Neural cell (in vitro differentiated cells): ENCODE results near the gene P2RY6. TPM values are rescaled to one million over a fixed set of nuclear protein-coding genes. Genes with fewer than 3 reads are reported as not detected.

ENCODE experiments used
- H2AFZ ChIP-seq: fragments of 200-600, 300-800 bp; sonication (generic), shearing (Covaris generic); 2 replicates; pipeline ENCODE4 v1.6.0; 2014; ENCODE audit warnings: low read depth, mild to moderate bottlenecking, antibody characterized with exemption, low read length, moderate library complexity
- H3F3A ChIP-seq: fragments of 200-600 bp; shearing (Covaris generic); 2 replicates; pipeline ENCODE4 v1.6.1; 2016; ENCODE audit warnings: mild to moderate bottlenecking, moderate library complexity, mixed read lengths, antibody characterized with exemption, low read length; ENCODE audit not compliant: insufficient read depth, poor library complexity, severe bottlenecking
- H3K27ac ChIP-seq: fragments of 200-600, 300-800 bp; sonication (generic), shearing (Covaris generic); 2 replicates; pipeline ENCODE4 v1.5.1; 2014; ENCODE audit warnings: mild to moderate bottlenecking, low read length, moderate library complexity
- H3K27me3 ChIP-seq: fragments of 300-800, 200-600 bp; sonication (generic), shearing (Covaris generic); 2 replicates; pipeline ENCODE4 v1.6.0; 2014; ENCODE audit warnings: mild to moderate bottlenecking, low read depth, low read length, moderate library complexity; ENCODE audit not compliant: insufficient read depth
- H3K36me3 ChIP-seq: fragments of 300-800, 200-600 bp; sonication (generic), shearing (Covaris generic); 2 replicates; pipeline ENCODE4 v1.5.1; 2014; ENCODE audit warnings: mild to moderate bottlenecking, antibody characterized with exemption, low read length, moderate library complexity; ENCODE audit not compliant: insufficient read depth
- H3K4me2 ChIP-seq: fragments of 300-800, 200-600 bp; sonication (generic), shearing (Covaris generic); 2 replicates; pipeline ENCODE4 v1.6.0; 2014; ENCODE audit warnings: mild to moderate bottlenecking, low read length
- H3K4me3 ChIP-seq: fragments of 300-800, 200-600 bp; sonication (generic), shearing (Covaris generic); 2 replicates; pipeline ENCODE4 v1.5.1; 2014; ENCODE audit warnings: mild to moderate bottlenecking, low read length, moderate library complexity
- H3K79me2 ChIP-seq: fragments of 200-600 bp; shearing (Covaris generic); replicated peaks from 2 replicates; pipeline ENCODE4 v1.6.0; 2014; ENCODE audit warnings: mild to moderate bottlenecking, low read length, moderate library complexity; ENCODE audit not compliant: insufficient read depth
- H3K9ac ChIP-seq: fragments of 300-800, 200-600 bp; sonication (generic), shearing (Covaris generic); 2 replicates; pipeline ENCODE4 v1.6.1; 2016; ENCODE audit warnings: mild to moderate bottlenecking, low read length, mixed read lengths
- H3K9me2 ChIP-seq: fragments of 200-600 bp; shearing (Covaris generic); 2 replicates; pipeline ENCODE4 v1.6.1; 2016; ENCODE audit warnings: mild to moderate bottlenecking, low read length, mixed read lengths; ENCODE audit not compliant: insufficient read depth
- H3K9me3 ChIP-seq: fragments of 200-600, 300-800 bp; sonication (generic), shearing (Covaris generic); 2 replicates; pipeline ENCODE4 v1.6.1; 2016; ENCODE audit warnings: mild to moderate bottlenecking, mixed run types, low read length, moderate library complexity, mixed read lengths
- H4K20me1 ChIP-seq: fragments of 200-600 bp; shearing (Covaris generic); 2 replicates; pipeline ENCODE4 v1.6.1; 2016; ENCODE audit warnings: mild to moderate bottlenecking, mixed run types; ENCODE audit not compliant: insufficient read depth
- EP300 ChIP-seq: fragments of 450-650 bp; conservative IDR thresholded peaks from 2 replicates; pipeline ENCODE4 v1.6.1; 2014; ENCODE audit warnings: antibody characterized with exemption, mild to moderate bottlenecking, moderate library complexity; ENCODE audit not compliant: poor library complexity, severe bottlenecking
- EZH2 ChIP-seq: fragments of 200-600, 300-800 bp; shearing (Covaris generic), sonication (generic); IDR thresholded peaks from 2 replicates; pipeline ENCODE4 v1.6.1; 2014; ENCODE audit warnings: antibody characterized with exemption, low read length, borderline replicate concordance, mild to moderate bottlenecking; ENCODE audit not compliant: insufficient read depth, poor library complexity, severe bottlenecking
- MXI1 ChIP-seq: fragments of 450-650 bp; conservative IDR thresholded peaks from 2 replicates; pipeline ENCODE4 v1.6.1; 2014; ENCODE audit warnings: antibody characterized with exemption, mild to moderate bottlenecking; ENCODE audit not compliant: poor library complexity, severe bottlenecking
- POLR2AphosphoS5 ChIP-seq: IDR thresholded peaks from 2 replicates; pipeline ENCODE4 v1.6.1; 2012
- RAD21 ChIP-seq: fragments of 450-650 bp; conservative IDR thresholded peaks from 2 replicates; pipeline ENCODE4 v1.6.1; 2014; ENCODE audit warnings: antibody characterized with exemption, mild to moderate bottlenecking, moderate library complexity
- SMC3 ChIP-seq: fragments of 450-650 bp; conservative IDR thresholded peaks from 2 replicates; pipeline ENCODE4 v1.6.1; 2014; ENCODE audit warnings: antibody characterized with exemption, mild to moderate bottlenecking, moderate library complexity; ENCODE audit not compliant: poor library complexity
- TAF1 ChIP-seq: IDR thresholded peaks from 2 replicates; pipeline ENCODE4 v1.6.1; 2012; ENCODE audit warnings: low read depth
- polyA plus RNA-seq: library from polyadenylated mRNA; depleted of rRNA; stranded (reverse); fragments of >200 nt; gene quantifications from 2 replicates; pipeline ENCODE4 v1.2.3, GENCODE V29; 2014
- TF ChIP-seq, protein P1 (sequence below): IDR thresholded peaks from 2 replicates; pipeline ENCODE4 v1.6.1; 2012; ENCODE audit warnings: borderline replicate concordance
- TF ChIP-seq, protein P2 (sequence below): fragments of 450-650 bp; IDR thresholded peaks from 2 replicates; pipeline ENCODE4 v1.5.1; 2014; ENCODE audit warnings: antibody characterized with exemption, mild to moderate bottlenecking, moderate library complexity; ENCODE audit not compliant: poor library complexity, severe bottlenecking

P2RY6 gene
- polyA plus RNA-seq, 1 donor from 2014 or later = not detected

DNA sequence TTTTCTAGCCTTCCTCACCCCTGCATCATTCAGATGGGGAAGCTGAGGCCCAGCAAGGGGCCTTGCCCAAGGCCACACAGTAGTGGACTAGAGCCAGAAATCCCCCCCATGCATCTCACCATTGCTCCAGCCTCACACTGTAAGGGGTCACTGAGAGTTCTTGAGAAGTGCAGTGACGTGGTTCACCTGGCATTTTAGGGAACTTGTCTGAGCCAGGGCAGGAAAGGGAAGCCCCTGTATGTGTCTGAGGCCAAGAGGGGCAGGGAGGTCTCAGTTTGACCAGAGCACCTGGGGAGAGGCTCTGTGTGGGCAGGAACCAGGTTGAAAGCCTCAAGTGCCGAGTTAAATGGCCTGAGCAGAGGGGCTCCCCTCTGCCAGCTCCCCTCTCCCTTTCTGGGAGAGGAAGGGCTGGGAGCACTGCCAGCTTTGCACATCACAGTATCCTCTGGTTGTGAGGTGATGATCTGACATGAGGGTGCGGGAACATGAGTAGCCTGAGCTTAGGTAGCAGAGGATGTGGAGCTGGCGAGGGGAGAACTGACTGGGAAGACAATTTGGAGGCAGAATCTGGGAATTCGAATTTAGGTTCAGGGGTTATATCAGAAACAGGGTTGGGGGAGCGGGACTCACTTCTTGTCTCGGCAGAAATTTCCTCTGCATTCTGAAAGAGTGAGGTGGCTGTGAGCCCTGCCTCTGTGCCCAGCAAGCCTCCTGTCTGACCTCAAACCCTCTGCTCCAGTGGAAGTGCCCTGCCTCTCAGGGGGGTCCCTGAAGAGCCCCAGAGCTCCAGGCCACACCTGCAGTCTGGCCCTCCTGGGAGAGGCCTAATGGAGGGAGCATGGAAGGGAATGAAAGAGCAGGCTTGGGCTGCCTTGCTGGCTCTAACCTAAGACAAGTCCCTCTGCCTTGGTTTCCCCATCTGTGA, 50.5 kb downstream of the P2RY6 start:
- H3K9me3 ChIP-seq = no peaks in the 10 kb centered on the region
- H3K79me2 ChIP-seq = peaks cover 15% of the 10 kb centered on the region
- H3K9ac ChIP-seq = no peak overlapping the region
- no peak overlapping the region for H3K4me2 ChIP-seq
- no peaks in the 10 kb centered on the region for H3F3A ChIP-seq
- H3K4me3 ChIP-seq = no peak overlapping the region
- H3K27ac ChIP-seq = no peak overlapping the region
- no peaks in the 10 kb centered on the region for H3K27me3 ChIP-seq
- H4K20me1 ChIP-seq = no peaks in the 10 kb centered on the region
- no peak overlapping the region for H2AFZ ChIP-seq
- no peaks in the 10 kb centered on the region for H3K9me2 ChIP-seq
- H3K36me3 ChIP-seq = no peaks in the 10 kb centered on the region
- TF ChIP-seq, protein P1, sequence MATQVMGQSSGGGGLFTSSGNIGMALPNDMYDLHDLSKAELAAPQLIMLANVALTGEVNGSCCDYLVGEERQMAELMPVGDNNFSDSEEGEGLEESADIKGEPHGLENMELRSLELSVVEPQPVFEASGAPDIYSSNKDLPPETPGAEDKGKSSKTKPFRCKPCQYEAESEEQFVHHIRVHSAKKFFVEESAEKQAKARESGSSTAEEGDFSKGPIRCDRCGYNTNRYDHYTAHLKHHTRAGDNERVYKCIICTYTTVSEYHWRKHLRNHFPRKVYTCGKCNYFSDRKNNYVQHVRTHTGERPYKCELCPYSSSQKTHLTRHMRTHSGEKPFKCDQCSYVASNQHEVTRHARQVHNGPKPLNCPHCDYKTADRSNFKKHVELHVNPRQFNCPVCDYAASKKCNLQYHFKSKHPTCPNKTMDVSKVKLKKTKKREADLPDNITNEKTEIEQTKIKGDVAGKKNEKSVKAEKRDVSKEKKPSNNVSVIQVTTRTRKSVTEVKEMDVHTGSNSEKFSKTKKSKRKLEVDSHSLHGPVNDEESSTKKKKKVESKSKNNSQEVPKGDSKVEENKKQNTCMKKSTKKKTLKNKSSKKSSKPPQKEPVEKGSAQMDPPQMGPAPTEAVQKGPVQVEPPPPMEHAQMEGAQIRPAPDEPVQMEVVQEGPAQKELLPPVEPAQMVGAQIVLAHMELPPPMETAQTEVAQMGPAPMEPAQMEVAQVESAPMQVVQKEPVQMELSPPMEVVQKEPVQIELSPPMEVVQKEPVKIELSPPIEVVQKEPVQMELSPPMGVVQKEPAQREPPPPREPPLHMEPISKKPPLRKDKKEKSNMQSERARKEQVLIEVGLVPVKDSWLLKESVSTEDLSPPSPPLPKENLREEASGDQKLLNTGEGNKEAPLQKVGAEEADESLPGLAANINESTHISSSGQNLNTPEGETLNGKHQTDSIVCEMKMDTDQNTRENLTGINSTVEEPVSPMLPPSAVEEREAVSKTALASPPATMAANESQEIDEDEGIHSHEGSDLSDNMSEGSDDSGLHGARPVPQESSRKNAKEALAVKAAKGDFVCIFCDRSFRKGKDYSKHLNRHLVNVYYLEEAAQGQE = no peak

DNA sequence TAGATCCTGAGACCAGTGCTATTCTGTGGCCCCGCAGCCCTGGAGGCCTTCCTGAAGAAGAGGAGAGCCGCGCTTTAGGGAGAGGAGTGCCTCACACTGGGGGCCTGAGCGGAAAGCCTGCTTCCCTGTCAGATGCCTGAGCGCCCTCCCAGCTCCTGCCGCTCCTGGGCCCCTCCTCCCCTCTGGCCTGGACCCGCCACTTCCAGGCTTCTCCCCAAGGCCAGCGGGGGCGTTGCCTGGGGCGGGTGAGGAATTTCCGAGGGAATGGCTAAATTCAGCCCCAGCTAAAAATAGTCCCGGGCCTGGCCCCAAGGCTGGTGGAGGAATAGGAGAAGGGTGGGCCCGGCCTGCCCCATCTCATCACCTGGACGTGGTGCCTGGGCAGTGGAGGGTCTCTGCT, 51.3 kb downstream of the P2RY6 start:
- Histone ChIP-seq H3K4me2 (no peak overlapping the region), H3K36me3 (no peaks in the 10 kb centered on the region), H4K20me1 (no peaks in the 10 kb centered on the region), H3K79me2 (peaks cover 12% of the 10 kb centered on the region), H3K9ac (no peak overlapping the region), H3K27ac (no peak overlapping the region), H2AFZ (no peak overlapping the region), H3K4me3 (no peak overlapping the region), H3F3A (no peaks in the 10 kb centered on the region), H3K9me3 (no peaks in the 10 kb centered on the region), H3K27me3 (no peaks in the 10 kb centered on the region), H3K9me2 (no peaks in the 10 kb centered on the region)
- TF ChIP-seq, protein P1 = no peak
- TF ChIP-seq SMC3 (no peak), EP300 (no peak), RAD21 (no peak), EZH2 (no peak), TAF1 (no peak), MXI1 (no peak), POLR2AphosphoS5 (no peak)
- TF ChIP-seq, protein P2, sequence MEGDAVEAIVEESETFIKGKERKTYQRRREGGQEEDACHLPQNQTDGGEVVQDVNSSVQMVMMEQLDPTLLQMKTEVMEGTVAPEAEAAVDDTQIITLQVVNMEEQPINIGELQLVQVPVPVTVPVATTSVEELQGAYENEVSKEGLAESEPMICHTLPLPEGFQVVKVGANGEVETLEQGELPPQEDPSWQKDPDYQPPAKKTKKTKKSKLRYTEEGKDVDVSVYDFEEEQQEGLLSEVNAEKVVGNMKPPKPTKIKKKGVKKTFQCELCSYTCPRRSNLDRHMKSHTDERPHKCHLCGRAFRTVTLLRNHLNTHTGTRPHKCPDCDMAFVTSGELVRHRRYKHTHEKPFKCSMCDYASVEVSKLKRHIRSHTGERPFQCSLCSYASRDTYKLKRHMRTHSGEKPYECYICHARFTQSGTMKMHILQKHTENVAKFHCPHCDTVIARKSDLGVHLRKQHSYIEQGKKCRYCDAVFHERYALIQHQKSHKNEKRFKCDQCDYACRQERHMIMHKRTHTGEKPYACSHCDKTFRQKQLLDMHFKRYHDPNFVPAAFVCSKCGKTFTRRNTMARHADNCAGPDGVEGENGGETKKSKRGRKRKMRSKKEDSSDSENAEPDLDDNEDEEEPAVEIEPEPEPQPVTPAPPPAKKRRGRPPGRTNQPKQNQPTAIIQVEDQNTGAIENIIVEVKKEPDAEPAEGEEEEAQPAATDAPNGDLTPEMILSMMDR = no peak
